Pancreas (tissue), 10 donors: ENCODE measurements around the gene IFNGR2. TPM values are rescaled to one million over a fixed set of nuclear protein-coding genes. Genes with fewer than 3 reads are reported as not detected.

Experiments used
- ATAC-seq, 4 donors: fragments of 200-7000 bp; cut with Tn5 transposase; one replicate each; pipeline versions ENCODE4 v1.8.0 to v1.9.1; 2020; ENCODE audit warnings: mild to moderate bottlenecking in 4 of 4, moderate library complexity in 4 of 4
- DNase-seq, 6 donors: peaks; one replicate each; pipeline ENCODE4 v3.0.0-alpha.2; 2020
- FAIRE-seq: peaks from 2 replicates; lab custom pipeline; 2012; peaks lifted over from hg19 to GRCh38; lab: Jason Lieb, UNC
- H3K27ac ChIP-seq, 4 donors: fragments of 200-600 bp; sonication (generic); 1 replicate in 3 of 4; 2 replicates in 1 of 4; pipeline versions ENCODE4 v1.5.0 to v1.8.0; 2020
- H3K27me3 ChIP-seq, 4 donors: fragments of 200-600 bp; one replicate each; pipeline ENCODE4 v1.8.0; 2021
- H3K36me3 ChIP-seq, 3 donors: fragments of 200-600 bp; sonication (generic) in 1 of 3; one replicate each; pipeline versions ENCODE4 v1.5.0 to v1.8.0; 2020 to 2021
- H3K4me1 ChIP-seq, 3 donors: fragments of 200-600 bp; one replicate each; pipeline ENCODE4 v1.8.0; 2021
- H3K4me3 ChIP-seq, 4 donors: fragments of 200-600 bp; sonication (generic) in 2 of 4; one replicate each; pipeline versions ENCODE4 v1.5.0 to v1.8.0; 2020 to 2021
- H3K9me3 ChIP-seq, 4 donors: fragments of 200-600 bp; one replicate each; pipeline ENCODE4 v1.8.0; 2021
- WGBS, 2 donors: extraction: QIAGEN DNeasy Blood & Tissue Kit; methylation state at CpG; one replicate each; pipeline ENCODE4 v1.1.7; 2013; 5-methylcytosine and 5-hydroxymethylcytosine counted together
- intact Hi-C, 3 donors: fragments of 100-400 bp; cut with DNase I; formaldehyde crosslinking; loops; one replicate each; pipeline versions ENCODE4 v1.11.1 to v1.14.2; 2022
- polyA plus RNA-seq, 2 donors: library from polyadenylated mRNA; stranded (reverse); fragments of 200-250 nt; gene quantifications; one replicate each; pipeline ENCODE4 v1.2.3, GENCODE V29; 2013
- total RNA-seq, 6 donors: library from RNA; stranded (reverse); fragmentation: NEBNext Ultra II Directional in 4 of 6; extraction: Animal tissue kit (Norgen Biotek cat#: 25700) in 4 of 6; gene quantifications; one replicate each; pipeline versions ENCODE4 v1.2.1 to v1.2.4, GENCODE V29; 2021 to 2023
- TF ChIP-seq, protein P1 (sequence below), 4 donors: fragments of 200-600 bp; sonication (generic) in 3 of 4; IDR thresholded peaks; one replicate each; pipeline versions ENCODE4 v1.5.0 to v1.8.0; 2021; ENCODE audit warnings: antibody characterized with exemption in 4 of 4
- donor health status: healthy with polysubstance abuse.
- donor health status: DM: no; HTN: no; CAD: no; lungs with moderate emphysema.
- donor health status: DM: no; HTN: no; CAD: no.
- donor health status: control.
- donor health status: control.
- donor health status: Bipolar disorder and iron deficiency.
- donor health status: DM: yes; HTN: yes; CAD: no.
- donor health status: DM: no; HTN: no; CAD: no.
- donor health status: DM: no; HTN: no; CAD: no.
- donor health status: DM: yes; HTN: yes; CAD: no.

The IFNGR2 gene
- total and polyA plus RNA-seq, 8 donors, result 10.1 to 56.5 (median 19.9) TPM

GRCh38 chr21:33478182-33478581, 75.0 kb downstream of the IFNGR2 start:
- ATAC-seq (no peak), DNase-seq (no peak), FAIRE-seq (no peak)
- no peaks in the 10 kb centered on the region for H3K9me3 ChIP-seq
- intact Hi-C loops, result no loop called here
- 52 to 59% methylated on average over 9 of the region's 9 CpGs for WGBS, 2 donors
- peaks cover 0 to 6% (median 4%) of the 10 kb centered on the region in 3 donors for H3K4me1 ChIP-seq
- H3K27me3 ChIP-seq, result no peaks in the 10 kb centered on the region
- no peaks in the 10 kb centered on the region for H3K36me3 ChIP-seq
- peak overlapping the region in 2 of 4 donors; percentile 5 to 90 for H3K27ac ChIP-seq
- TF ChIP-seq, protein P1, sequence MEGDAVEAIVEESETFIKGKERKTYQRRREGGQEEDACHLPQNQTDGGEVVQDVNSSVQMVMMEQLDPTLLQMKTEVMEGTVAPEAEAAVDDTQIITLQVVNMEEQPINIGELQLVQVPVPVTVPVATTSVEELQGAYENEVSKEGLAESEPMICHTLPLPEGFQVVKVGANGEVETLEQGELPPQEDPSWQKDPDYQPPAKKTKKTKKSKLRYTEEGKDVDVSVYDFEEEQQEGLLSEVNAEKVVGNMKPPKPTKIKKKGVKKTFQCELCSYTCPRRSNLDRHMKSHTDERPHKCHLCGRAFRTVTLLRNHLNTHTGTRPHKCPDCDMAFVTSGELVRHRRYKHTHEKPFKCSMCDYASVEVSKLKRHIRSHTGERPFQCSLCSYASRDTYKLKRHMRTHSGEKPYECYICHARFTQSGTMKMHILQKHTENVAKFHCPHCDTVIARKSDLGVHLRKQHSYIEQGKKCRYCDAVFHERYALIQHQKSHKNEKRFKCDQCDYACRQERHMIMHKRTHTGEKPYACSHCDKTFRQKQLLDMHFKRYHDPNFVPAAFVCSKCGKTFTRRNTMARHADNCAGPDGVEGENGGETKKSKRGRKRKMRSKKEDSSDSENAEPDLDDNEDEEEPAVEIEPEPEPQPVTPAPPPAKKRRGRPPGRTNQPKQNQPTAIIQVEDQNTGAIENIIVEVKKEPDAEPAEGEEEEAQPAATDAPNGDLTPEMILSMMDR (IDR thresholded peaks at IDR 0.05), result no peak
- H3K4me3 ChIP-seq, result peak overlapping the region in 3 of 4 donors; percentile 68 to 98 (median 90)

DNA sequence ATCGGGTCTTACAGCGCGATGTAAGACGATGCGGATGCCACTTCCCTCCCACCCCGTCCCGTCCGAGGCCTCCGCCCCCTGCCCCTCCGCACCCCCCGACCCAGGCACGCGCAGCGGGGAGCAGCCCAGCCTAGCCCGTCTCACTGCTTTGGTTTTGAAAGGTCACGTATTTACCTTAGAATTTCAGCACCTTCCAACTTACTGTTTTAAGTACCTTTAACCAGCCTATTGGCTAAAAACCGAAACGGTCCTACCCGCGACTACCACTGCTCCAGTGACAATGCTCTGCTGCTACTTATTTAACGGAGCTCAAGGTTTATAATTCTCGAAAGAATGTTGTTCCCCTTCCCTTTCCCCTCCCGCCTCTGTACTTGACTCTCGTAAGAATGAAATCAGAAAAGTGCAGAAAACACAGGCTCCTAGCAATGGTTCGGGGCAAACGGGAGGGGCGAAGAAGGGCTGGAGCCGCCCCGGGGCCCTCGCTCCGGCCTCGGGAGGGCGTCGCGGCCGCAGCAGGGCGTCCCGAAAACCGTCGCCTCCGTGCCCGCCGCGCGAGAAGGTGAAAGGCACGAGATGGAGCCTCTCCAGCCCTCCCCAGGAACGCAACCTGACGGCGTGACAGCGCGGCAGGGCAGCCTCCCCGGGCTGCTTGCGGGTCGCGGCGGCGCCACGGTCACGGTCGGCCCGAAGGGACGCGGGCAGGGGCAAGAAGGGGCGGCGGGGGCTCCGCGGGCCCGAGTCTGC, 75.9 kb downstream of the IFNGR2 start:
- peak in 4 of 6 donors; percentile 27 to 65 (median 45) for DNase-seq
- H3K27me3 ChIP-seq, result no peaks in the 10 kb centered on the region
- peak; percentile 22 to 42 (median 26) for ATAC-seq
- H3K9me3 ChIP-seq, result no peaks in the 10 kb centered on the region
- 0 to 1% methylated on average over 58 to 68 of the region's 68 CpGs for WGBS, 2 donors
- TF ChIP-seq, protein P1 (IDR thresholded peaks at IDR 0.05), result no peak
- peak overlapping the region; percentile 68 to 98 (median 92) for H3K4me3 ChIP-seq
- FAIRE-seq, result no peak
- peak overlapping the region; percentile 87 to 95 (median 91) for H3K27ac ChIP-seq
- no peaks in the 10 kb centered on the region for H3K36me3 ChIP-seq
- intact Hi-C loops, result no loop called here
- peaks cover 0 to 6% (median 4%) of the 10 kb centered on the region in 3 donors for H3K4me1 ChIP-seq

DNA sequence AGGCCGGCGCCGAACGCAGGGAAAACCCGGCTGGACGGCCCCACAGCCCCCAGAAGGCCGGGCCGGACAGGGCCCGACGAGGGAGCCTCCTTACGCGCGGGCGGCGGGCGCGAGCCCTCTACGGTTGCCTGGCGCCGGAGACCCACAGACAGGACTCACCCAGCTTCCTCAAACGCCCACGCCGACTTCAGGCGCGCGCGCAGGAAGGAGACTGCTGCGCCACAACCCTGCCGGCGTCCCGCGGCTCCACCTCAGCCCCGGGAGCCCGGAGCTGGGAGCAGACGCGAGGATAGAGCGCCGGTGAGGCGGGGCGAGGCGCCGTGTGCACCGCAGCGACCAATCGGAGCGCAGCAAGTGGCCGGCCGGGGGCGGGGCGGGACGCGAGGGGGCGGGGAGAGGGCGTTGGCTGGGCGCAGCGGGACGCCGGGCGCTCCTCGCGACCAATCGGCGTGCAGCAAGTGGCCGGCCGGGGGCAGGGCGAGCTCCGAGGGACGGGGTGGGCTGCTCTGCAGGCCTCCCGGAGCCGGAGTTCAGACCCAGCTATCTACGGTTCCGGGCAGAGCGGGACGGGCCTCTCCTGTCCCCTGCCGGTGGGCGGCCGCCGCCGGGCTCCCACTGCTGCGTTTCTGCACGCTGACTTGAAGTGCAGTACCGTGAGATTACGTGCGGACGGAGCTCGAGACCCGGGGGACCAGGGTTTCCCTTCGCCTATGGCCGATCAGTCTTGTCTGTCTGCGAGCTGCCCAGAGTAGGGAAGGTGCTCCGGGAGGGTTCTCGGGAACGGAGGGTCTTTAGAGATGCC, 76.7 kb downstream of the IFNGR2 start, which contains the start of gene TMEM50B:
Gene TMEM50B, minus strand, starts transcription at position 296 of the 802 bp plus-strand sequence. CDS start 11,089 bp downstream, outside the sequence.
- ATAC-seq (peak; percentile 94 to 98 (median 95)), FAIRE-seq (no peak), DNase-seq (peak; percentile 95 to 98 (median 98))
- H3K4me1 ChIP-seq, result peaks cover 0 to 6% (median 4%) of the 10 kb centered on the region in 3 donors
- TF ChIP-seq, protein P1 (IDR thresholded peaks at IDR 0.05), result peak in 3 of 4 donors; percentile 34 to 51 (median 44)
- WGBS, 2 donors, result 0% methylated on average over 58 to 93 of the region's 93 CpGs
- peak within 1 kb of the TSS; percentile 68 to 98 (median 92) for H3K4me3 ChIP-seq
- no peaks in the 10 kb centered on the region for H3K36me3 ChIP-seq
- peak within 1 kb of the TSS; percentile 87 to 95 (median 91) for H3K27ac ChIP-seq
- no peaks in the 10 kb centered on the region for H3K9me3 ChIP-seq
- no peaks in the 10 kb centered on the region for H3K27me3 ChIP-seq
- intact Hi-C loops, result no loop called here

GRCh38 chr21:33480481-33481103, 77.4 kb downstream of the IFNGR2 start:
- H3K36me3 ChIP-seq, result no peaks in the 10 kb centered on the region
- H3K27ac ChIP-seq, result peak overlapping the region; percentile 87 to 95 (median 91)
- no peaks in the 10 kb centered on the region for H3K27me3 ChIP-seq
- TF ChIP-seq, protein P1 (IDR thresholded peaks at IDR 0.05), result no peak
- FAIRE-seq, result no peak
- no peak for DNase-seq
- ATAC-seq, result no peak
- H3K9me3 ChIP-seq, result no peaks in the 10 kb centered on the region
- intact Hi-C loops, result no loop called here
- WGBS, 2 donors, result 17 to 19% methylated on average over 17 of the region's 17 CpGs
- H3K4me3 ChIP-seq, result peak overlapping the region; percentile 29 to 98 (median 79)
- peaks cover 0 to 6% (median 4%) of the 10 kb centered on the region in 3 donors for H3K4me1 ChIP-seq
